ENCODE measurements around the gene PROM2.

PROM2 gene

DNA sequence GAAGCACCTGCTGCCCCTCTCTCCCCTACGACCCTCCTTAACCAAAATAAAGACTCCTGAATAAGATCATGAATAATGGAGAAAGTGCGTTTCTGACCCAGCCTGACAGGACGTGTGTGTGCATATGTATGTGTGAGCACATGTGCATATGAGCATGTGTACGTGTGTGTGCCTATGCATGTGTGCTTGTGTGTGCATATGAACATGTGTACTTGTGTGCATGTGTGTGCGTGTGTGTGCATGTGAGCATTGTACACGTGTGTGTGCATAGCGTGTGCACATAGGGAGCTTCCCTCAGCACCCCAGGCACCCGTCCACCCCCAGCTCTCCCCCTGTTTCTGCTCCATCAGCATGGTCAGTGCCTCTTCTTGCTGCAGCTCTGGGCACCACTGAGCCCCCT lies 33.6 kb downstream of the PROM2 start:
- DNase-seq (ENCODE audit: low read depth), result no peak

DNA sequence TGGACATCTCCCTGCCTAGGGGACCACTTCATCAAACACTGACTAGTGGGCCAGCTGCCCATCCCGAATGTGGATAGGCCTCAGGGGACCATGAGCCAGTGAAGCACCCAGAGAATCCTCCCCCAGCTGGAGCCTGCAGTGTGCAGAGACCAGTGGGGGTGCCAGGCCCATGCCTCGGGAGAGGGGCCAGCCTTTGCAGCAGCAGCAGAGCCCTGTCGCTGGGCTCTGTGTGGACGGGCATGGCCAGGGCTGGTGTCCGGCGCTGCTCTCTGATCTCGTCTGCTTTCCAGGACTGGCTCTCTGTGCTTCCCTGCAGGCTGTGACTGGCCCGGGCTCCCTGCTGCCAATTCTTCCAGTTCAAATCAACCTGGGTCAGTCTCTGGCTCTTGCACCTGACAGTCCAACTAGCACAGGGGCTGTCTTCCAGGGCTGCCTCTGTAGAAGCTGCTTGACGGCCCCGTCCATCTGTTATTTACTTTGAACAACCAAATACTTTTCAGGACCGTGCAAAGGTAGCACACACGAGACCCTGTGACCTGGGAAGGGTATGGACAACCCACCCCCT lies 34.3 kb downstream of the PROM2 start:
- no peak for DNase-seq (ENCODE audit: low read depth)

DNA sequence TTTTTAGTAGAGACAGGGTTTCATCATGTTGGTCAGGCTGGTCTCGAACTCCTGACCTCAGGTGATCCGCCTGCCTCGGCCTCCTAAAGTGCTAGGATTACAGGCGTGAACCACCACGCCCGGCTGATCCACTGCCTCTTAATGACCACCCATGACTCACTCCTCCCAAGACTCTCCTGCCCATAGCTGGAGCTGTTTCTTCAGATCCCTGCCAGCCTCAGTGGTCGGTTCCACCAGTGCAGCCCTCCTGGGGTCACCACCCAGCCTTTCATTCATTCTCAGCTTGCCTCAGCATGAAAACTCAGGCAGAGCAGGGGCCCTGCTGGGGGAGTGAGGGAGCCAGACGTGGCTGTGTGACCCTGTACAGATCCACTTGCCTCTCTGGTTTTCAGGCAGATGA lies 35.4 kb downstream of the PROM2 start:
- DNase-seq (ENCODE audit: low read depth), result no peak

DNA sequence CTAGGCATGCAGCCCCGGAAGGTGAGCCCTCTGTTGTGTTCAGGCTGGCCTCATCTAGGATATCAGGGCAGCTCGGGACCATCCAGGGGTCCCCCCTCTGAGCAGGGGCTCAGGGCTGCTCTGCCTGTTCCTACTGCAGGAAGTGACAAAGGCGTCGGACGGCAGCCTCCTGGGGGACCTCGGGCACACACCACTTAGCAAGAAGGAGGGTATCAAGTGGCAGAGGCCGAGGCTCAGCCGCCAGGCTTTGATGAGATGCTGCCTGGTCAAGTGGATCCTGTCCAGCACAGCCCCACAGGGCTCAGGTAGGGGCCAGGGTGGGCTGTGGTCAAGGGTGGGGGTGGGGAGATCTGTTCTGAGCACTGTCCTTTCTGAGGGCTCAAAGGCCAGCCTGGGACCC lies 36.0 kb downstream of the PROM2 start:
- DNase-seq (ENCODE audit: low read depth), result no peak

DNA sequence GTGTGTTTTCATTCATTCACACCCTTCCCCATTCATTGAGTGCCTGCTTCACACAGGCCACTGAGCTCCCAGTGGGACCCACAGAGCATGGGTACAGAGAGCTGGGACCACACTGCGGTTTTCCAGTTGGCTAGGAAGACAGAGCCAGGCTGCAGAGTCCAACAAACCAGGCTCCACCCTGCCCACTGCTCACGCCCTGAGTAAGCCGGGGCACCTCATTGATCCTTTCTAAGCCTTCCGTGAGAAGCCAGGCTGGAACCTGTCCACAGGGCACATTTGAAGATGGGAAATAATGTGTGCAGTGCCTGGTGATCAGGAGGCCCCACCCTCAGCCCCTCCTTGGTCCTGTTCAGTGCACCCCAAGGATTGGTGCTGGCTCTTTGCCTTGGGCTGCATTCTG lies 36.4 kb downstream of the PROM2 start:
- DNase-seq (ENCODE audit: low read depth), result no peak

DNA sequence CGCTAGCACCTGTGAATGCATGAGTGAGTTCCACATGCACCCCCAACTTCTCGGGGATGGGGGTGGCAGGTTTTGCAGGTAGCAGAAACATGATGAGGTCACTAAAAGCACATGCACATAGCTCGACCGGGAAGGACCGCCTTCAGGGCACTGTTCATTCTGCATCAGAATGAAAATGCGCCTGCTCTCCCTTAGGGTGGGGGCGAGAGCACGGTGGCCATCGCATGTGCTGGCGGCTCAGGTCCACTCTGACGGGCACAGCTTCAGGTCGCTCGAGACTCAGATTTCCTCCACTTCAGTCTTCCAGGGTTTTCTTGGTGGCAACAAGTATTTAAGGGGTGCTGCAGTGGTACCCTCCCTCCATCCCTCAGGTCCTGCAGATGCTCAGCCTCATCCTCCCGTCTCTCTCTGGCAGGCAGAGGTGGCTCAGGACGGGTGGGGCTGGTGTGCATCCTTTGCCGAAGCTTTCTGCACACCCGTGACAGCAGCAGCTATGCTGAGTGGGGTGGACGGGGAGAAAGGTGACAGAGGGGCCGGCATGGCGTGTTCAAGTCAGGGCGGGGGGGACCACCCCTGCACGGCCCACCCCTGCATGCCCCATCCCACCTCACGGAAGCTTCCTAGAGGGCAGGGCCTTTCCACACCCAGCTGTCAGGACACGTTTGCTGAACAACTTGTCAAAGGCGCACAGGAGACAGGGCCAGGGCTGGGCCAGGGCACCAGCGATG lies 37.7 kb downstream of the PROM2 start:
- DNase-seq (ENCODE audit: low read depth), result no peak

DNA sequence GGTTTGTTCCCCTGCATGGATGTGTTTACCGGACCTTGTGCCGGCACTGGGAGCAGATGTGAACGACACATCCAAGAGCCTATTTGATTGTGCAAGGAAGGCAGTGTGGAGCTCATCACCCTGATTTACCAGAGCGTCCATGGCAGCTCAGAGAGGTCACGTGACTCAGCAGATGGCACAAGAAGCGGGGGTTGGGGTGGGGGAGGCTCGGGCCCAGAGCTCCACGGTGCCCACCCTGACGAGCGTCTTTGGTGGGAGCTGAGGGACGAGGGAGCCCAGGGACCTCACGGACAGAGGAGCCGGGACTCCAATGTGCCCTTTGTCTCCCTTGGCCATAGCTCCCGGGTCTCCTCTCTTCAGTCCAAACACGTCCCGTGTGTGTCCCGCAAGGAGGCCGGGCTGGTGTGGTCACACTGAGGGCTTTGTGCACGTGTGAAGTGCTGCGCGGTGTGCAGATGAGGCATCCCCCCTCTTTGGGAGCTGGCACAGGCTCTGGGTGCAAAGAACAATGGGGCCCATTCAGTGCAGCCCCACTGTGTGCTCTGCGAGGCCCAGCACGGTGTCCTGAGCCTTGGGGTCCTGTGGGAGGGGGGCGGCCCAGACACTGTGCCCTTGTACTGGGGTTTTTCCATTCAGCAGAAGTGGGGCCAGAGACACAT lies 38.4 kb downstream of the PROM2 start:
- DNase-seq (ENCODE audit: low read depth), result no peak

DNA sequence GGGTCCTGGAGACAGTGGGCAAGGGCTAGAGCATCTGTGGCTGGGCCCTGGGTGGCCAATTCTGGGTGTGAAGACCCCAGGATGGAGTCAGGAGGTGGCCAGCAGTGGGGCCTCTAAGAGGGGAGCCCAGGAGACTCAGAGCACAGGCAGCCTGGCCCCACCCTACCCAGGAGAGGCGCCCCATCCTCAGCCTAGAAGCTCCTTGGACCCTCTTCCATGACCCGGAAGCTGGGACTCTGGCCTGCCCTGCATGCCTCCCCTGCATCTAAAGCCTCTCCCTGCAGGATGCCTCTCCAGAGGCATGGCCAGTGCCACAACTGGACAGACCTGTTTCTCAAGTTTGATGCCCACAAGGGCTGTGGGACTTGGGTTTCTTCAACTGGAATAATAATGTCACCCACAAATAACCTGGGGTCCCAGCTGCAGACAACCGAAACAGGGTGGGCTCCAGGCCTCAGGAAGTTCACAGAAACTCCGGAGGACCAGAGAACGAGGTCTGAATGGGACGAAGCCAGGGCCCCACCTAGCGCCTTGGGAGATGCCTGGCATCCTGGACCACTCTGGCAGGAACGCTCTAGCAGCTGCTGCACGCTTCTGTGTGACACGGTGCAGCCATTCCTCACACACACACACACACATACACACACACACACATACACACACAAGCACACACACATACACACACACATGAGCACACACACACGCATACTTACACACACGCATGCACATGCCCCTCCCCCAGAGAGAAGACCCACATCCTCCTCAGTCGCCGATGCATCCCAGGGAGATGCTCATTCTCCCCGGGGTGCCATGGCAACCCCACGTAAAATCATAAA lies 39.3 kb downstream of the PROM2 start:
- no peak for DNase-seq (ENCODE audit: low read depth)

DNA sequence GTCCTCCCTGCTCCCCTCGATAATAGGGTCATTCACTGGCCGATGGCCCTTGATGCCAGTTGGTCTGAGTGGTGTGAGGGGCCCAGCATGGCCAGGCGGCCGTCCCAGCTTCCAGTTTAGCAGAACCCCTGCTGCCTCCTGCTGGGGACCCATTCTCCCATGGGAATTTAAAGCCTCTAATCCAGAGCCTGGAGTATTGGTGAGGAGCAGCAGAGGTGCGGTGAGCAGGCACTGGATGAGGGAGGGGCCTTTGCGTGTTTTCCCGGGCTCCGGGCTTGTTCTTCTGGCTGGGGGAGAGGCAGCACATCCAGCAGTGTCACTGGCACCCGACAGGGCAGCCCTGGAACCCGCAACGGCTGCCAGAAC lies 40.3 kb downstream of the PROM2 start:
- no peak for DNase-seq (ENCODE audit: low read depth)

DNA sequence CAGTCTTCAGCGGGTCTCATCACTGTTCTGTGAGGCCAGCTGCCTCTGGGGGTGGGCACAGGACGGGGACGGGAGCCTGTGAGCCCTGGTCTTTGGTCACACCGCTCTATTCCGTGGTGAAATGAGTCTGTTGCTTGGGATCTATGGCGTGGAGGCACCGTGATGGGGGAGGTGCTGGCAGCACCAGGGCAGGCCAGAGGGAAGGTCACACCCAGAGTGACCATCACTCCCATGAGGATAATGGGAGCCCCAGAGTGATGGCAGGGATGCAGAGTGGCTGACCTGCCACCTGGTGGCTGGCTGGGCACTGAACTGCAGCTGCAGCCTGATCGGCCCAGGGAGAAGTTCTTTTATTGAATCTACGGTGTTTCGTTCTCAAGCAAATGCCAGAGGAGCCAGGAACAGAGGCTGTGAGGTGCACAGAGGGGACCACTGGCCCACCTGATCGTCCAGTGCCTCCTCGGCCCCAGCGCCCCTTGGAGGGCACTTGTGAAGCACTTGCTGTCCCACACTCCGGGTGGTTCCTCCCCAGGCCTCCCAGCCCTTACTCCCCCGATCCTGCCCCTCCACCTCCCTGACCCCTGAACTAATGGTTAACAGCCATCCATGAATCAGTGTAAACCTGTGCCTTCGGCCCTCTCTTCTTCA lies 40.8 kb downstream of the PROM2 start:
- no peak for DNase-seq (ENCODE audit: low read depth)

DNA sequence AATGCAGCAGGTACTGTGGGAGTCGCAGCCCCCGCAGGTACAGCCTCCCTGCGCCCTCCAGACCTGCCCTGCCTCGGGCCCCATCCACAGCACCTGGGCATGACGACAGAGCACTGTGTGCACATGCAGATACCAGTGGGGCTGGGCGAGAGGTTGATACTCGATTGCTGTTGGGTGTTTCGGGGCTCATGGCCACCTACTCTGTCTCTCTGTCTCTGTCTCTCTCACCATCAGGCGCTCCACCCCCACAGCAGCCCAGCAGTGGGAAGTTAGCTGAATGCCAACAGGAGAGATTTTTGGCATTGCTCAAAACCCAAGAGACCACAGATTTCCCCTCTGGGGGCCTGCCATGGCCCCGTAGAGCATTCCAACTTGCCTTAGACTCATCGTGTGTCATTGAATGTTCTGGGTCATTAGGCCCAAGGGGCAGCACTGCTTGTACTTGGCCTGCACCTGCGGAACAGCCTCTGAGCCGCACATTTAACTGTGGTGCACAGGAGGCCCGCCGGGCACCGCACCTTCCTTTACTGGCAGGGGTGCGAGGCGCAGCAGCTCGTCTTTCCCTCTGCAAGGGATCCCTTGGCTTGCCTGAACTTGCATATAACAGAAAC lies 41.7 kb downstream of the PROM2 start:
- DNase-seq (ENCODE audit: low read depth), result no peak

DNA sequence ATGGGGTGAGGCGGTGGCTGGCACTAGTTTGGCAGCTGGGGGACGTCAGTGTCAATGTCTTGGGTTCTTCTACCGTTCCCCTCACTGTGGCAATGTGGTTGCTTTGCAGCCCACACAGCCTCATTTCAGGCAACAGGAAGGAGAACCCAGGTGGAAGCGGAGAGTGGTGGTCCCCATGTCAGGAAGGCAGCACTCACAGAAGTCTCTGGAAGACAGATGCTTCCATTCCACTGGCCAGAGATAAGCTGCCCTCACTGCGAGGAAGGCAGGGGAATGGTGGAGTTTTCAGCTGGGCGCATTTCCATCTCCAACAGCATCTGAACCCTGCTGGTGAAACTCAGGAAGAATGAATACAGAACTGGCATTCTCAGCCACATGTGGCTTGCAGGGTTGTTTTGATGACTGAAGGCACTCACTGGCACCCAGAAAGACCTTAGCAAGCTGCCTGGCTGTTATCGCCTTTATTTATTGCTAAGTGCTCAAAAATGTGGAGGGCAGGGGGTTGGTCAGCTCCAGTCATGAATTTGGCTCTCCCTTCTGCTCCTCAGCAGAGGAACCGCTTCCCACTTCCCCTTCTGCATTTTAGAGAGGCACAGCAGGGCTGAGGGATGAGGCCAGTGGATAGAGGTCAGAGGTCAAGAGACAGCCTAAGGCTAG lies 42.3 kb downstream of the PROM2 start:
- DNase-seq (ENCODE audit: low read depth), result peak; percentile 9

DNA sequence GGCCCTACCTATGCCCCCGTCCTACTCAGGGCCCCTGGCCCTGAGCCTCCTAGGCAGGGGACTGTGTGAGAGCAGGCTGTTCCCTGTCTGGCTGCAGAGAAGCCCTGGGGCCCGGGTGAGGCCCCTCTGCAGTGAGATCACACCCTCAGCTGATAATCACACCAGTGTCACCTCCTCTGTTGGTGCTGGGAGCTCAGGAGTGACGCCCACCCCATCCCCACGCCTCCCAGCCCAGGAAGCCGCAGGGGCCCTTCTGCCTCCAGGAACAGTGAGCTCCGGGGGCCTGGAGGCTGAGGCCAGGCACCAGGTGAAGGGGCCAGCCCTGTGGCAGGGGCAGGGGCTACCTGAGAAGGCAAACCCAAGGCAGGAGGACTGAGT lies 42.9 kb downstream of the PROM2 start:
- DNase-seq (ENCODE audit: low read depth), result no peak

DNA sequence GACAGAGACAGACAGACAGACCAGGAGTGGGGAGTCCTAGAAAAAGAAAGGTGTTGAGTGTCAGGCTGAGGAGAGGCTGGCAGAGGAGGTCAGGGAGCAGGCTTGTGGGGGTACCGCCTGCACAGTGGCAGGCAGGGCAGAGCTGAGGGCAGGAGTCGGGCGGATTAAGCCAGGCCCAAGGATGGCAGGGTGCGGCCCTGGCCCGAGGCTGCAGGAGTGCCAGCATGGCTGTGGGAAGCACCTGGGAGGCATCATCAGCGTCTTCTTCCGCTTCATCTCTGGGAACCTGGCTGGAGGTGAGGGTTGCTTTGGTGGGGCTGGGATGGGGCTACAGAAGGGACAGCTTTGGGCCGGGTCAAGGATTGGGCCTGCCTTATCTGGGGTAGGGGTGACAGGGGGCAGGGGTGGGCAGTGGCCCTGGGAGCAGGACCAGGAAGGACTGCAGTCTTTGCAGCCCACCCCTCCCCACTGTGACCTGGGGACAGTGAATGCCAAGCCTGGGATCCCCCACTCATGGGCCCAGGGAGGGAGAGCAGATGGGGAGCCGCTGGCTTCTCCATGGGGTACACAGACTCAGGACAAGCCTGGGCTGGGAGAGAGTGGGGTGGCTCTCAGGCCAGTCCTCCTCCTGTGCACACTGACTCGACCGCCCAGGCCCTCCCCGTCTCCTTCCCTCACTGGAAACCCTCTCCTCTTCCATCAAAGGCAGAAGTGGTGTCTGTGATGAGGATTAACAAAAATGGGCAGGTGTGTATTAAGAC lies 43.6 kb downstream of the PROM2 start:
- no peak for DNase-seq (ENCODE audit: low read depth)

DNA sequence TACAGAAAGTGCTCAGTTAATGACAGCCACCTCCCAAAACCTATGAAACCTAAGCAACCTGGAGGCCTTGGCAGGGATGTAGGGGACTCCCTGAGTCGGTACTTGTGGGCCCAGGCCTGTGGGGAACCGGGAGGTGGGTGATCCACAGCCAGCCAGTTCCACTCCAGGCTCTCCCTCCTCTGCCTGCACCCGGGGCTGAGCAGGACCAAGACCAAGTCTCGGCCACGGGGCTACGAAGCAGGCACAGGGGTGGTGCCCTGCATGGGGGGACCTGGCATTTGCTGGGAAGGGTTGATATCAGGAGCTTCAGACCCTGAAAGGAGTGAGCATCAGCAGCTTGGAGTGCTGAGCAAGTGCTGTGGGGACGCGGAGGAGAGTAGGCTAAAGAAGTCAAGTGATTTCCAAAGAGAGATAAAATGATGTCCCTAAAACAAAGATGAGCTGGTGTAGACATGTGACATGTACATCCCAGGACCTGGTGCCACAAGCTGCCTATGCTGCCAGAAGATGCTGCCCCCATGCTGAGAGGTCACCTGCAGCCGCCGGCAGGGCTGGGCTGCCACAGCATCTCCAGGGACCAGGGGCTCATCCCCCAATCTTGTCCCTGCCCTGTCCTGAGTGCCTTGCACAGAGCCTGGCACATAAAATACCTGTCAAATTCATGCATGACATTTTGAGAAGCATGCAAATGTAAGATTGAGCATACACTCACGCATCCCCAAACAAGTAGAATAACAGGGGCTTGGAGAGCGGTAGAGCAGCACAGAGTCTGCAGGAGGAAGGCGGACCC lies 44.4 kb downstream of the PROM2 start:
- no peak for DNase-seq (ENCODE audit: low read depth)

DNA sequence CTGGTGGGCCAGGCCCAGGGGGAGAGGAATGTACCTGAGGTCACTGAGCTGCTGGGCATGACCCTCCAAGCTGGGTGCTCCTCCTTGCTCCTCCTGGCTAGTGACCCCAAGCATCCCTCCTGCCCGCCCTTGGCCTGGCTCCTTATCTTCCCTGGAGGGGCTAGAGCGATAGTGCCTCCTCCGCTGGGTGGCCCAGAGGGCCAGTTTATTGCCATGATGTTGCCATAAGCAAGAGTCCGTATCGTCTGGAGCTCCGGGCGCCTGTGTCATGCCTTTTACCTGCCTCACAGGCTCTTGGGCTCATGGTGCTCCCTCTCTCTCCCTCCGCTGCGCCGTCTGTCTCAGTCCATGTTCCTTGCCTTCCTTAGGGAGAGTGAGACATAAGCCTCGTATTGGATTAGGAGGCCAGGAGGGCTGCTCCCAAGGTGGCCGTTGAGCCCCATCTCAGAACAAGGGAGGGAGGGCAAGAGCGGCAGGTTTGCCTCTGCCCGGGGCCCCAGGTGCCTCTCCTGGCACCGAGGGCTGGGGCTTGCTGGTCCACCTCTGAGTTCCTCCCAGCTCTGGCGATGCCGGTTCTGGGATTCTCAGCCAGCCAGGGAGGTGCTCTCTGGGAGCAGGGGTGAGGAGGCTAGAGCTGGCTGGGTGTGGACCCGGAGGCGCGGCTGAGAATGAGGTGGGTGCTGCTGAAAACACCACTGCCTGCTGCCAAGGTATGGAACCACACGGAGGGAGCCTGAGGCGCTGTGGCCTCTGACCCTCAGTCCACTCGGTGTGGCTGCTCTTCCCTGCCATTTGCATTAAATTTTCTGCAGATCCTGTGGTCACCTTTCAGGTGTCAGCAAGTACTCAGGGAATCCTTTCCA lies 45.5 kb downstream of the PROM2 start:
- no peak for DNase-seq (ENCODE audit: low read depth)

DNA sequence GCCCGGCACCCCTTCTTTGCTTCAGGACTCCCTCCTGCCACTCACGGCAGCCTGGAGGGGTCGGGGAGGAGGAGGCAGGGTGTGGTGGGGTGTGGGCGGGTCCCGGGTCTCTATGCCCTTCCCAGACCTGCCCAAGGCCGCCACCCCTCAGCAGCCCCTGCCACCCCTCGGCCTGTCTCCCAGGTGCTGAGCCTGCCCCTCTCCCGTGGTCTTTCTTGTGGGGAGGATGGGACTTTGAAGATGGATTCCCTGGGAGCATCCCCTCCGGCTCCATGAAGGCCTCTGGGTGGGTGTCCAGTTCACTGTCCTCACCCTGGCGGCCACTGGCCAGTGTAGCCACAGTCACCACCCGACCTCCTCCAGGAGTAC lies 46.1 kb downstream of the PROM2 start:
- DNase-seq (ENCODE audit: low read depth), result no peak

DNA sequence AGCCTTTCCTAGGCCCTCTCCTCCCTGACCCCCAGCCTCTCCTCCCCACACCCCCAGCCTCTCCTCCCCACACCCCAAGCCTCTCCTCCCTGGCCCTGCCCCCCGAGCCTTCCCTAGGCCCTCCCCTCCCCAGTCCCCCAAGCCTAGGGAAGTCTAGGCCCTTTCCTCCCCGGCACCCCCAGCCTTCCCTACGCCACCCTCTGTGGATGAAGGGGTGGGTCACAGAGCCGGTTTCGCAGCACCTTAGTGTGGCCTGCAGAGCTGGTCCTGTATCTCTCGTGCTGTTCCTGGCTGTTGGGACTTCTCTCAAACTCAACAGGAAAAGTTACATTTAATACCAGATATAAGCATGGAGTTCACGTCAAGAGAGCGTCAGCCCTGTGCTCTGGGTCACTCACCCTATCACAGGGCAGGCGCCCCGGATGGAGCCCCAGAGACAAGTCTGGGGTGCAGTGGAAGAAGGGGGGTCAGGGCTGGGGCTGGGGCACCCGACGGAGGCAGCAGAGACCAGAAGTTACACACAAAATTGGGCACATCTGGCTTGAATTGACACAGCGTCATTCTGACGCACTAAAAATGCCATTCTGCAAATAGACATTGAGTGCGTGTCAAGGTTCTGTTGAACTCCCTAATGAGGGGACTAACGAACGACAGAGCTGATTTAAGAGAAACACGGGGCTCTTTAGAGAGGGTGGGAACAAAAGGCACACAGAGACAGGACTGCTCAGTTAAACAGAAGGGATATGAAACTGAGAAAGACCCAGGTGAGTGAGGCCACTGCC lies 46.9 kb downstream of the PROM2 start:
- no peak for DNase-seq (ENCODE audit: low read depth)

Data from stromal cell of bone marrow (primary cell).